GM23248 (cell line): Measurements from ENCODE around the gene TSPAN17. TPM values are rescaled to one million over a fixed set of nuclear protein-coding genes. Genes with fewer than 3 reads are reported as not detected.

Experiments
- DNase-seq: peaks from one replicate; pipeline ENCODE4 v3.0.0-alpha.2; 2015
- H2AFZ ChIP-seq: fragments of 200-600 bp; sonication (generic); 2 replicates; pipeline ENCODE4 v1.6.1; 2016; ENCODE audit warnings: antibody characterized with exemption
- H3F3A ChIP-seq: fragments of 200-600 bp; sonication (generic); 2 replicates; pipeline ENCODE4 v1.6.1; 2016; ENCODE audit warnings: mild to moderate bottlenecking, antibody characterized with exemption, mixed run types; ENCODE audit not compliant: insufficient read depth
- H3K27ac ChIP-seq: fragments of 200-600 bp; sonication (generic); 2 replicates; pipeline ENCODE4 v1.5.1; 2016; ENCODE audit warnings: mild to moderate bottlenecking
- H3K27me3 ChIP-seq: fragments of 200-600 bp; sonication (generic); replicated peaks from 2 replicates; pipeline ENCODE4 v1.6.1; 2016; ENCODE audit warnings: mild to moderate bottlenecking; ENCODE audit not compliant: insufficient read depth
- H3K36me3 ChIP-seq: fragments of 200-600 bp; sonication (generic); 2 replicates; pipeline ENCODE4 v1.6.1; 2016; ENCODE audit warnings: low read depth, mild to moderate bottlenecking
- H3K4me1 ChIP-seq: fragments of 200-600 bp; sonication (generic); 2 replicates; pipeline ENCODE4 v1.6.1; 2016; ENCODE audit warnings: mild to moderate bottlenecking; ENCODE audit not compliant: insufficient read depth
- H3K4me2 ChIP-seq: fragments of 200-600 bp; sonication (generic); one replicate; pipeline ENCODE4 v1.6.1; 2016; ENCODE audit warnings: mild to moderate bottlenecking; ENCODE audit not compliant: unreplicated experiment
- H3K4me3 ChIP-seq: fragments of 200-600 bp; sonication (generic); 2 replicates; pipeline ENCODE4 v1.5.1; 2016; ENCODE audit warnings: mild to moderate bottlenecking
- H3K79me2 ChIP-seq: fragments of 200-600 bp; sonication (generic); 2 replicates; pipeline ENCODE4 v1.6.1; 2016; ENCODE audit warnings: mild to moderate bottlenecking; ENCODE audit not compliant: insufficient read depth
- H3K9ac ChIP-seq: fragments of 200-600 bp; sonication (generic); 2 replicates; pipeline ENCODE4 v1.6.1; 2016; ENCODE audit warnings: mild to moderate bottlenecking
- H3K9me2 ChIP-seq: fragments of 200-600 bp; sonication (generic); 2 replicates; pipeline ENCODE4 v1.6.1; 2016; ENCODE audit warnings: mixed run types, mild to moderate bottlenecking, moderate library complexity; ENCODE audit not compliant: insufficient read depth
- H3K9me3 ChIP-seq: fragments of 200-600 bp; sonication (generic); one replicate; pipeline ENCODE4 v1.6.1; 2017; ENCODE audit warnings: low read depth
- H4K20me1 ChIP-seq: fragments of 200-600 bp; sonication (generic); 2 replicates; pipeline ENCODE4 v1.6.0; 2016; ENCODE audit not compliant: insufficient read depth
- EZH2 ChIP-seq: fragments of 200-600 bp; sonication (generic); IDR thresholded peaks from 2 replicates; pipeline ENCODE4 v1.6.1; 2018; ENCODE audit warnings: antibody characterized with exemption, mild to moderate bottlenecking; ENCODE audit not compliant: insufficient read depth, poor library complexity, severe bottlenecking
- EZH2phosphoT487 ChIP-seq: fragments of 200-600 bp; sonication (generic); IDR thresholded peaks from 2 replicates; pipeline ENCODE4 v1.6.1; 2018; ENCODE audit warnings: antibody characterized with exemption, moderate library complexity, mild to moderate bottlenecking, low read depth; ENCODE audit not compliant: insufficient read depth
- WGBS, 2 experiments: methylation state at CpG; one replicate each; pipeline ENCODE4 v1.1.6; 2015 to 2017; ENCODE audit warnings: low lambda C conversion rate in 2 of 2, low coverage in 1 of 2; ENCODE audit errors: missing lambda C conversion rate in 2 of 2; 5-methylcytosine and 5-hydroxymethylcytosine counted together
- in situ Hi-C: fragments of 300-500 bp; cut with MboI; formaldehyde crosslinking; loops from 2 replicates; pipeline ENCODE4 v1.15.0; 2020
- polyA plus RNA-seq: library from polyadenylated mRNA; unstranded; fragments of >200 nt; fragmentation: Nextera tagmentation; extraction: Ambion mirVana; gene quantifications from 2 replicates; pipeline ENCODE4 v1.2.1, GENCODE V29; 2016
- total RNA-seq: library from RNA; depleted of rRNA; stranded (reverse); fragments of >200 nt; shearing (Covaris generic); gene quantifications from 2 replicates; pipeline ENCODE4 v1.2.3, GENCODE V29; 2014

Gene TSPAN17
- total and polyA plus RNA-seq, 2 experiments from 2014 or later, result 29.9 to 41.2 TPM

- Histone ChIP-seq H3K9me2 (no peaks in the 10 kb centered on the region), H3K79me2 (no peaks in the 10 kb centered on the region), H3K4me1 (no peaks in the 10 kb centered on the region), H4K20me1 (no peaks in the 10 kb centered on the region), H2AFZ (no peak overlapping the region), H3K4me3 (no peak overlapping the region), H3K9me3 (no peaks in the 10 kb centered on the region), H3K27ac (no peak overlapping the region), H3F3A (no peaks in the 10 kb centered on the region), H3K4me2 (no peak overlapping the region), H3K9ac (no peak overlapping the region), H3K27me3 (peaks cover 42% of the 10 kb centered on the region), H3K36me3 (no peaks in the 10 kb centered on the region)
- DNase-seq, result no peak
- in situ Hi-C loops, result no loop called here
- TF ChIP-seq EZH2 (no peak), EZH2phosphoT487 (no peak)
- 66% methylated on average over 5 of the region's 5 CpGs for WGBS, 2 experiments
Measured at GRCh38 chr5:176627582-176627981, 19.7 kb upstream of the TSPAN17 start.

GRCh38 chr5:176628406-176629228, 18.7 kb upstream of the TSPAN17 start:
- WGBS, 2 experiments, result 49 to 55% methylated on average over 13 of the region's 13 CpGs
- H3K9me2 ChIP-seq, result no peaks in the 10 kb centered on the region
- H3K4me1 ChIP-seq, result no peaks in the 10 kb centered on the region
- no peaks in the 10 kb centered on the region for H3K9me3 ChIP-seq
- no peaks in the 10 kb centered on the region for H3K36me3 ChIP-seq
- H3K27ac ChIP-seq, result no peak overlapping the region
- TF ChIP-seq EZH2phosphoT487, result no peak
- no peaks in the 10 kb centered on the region for H3F3A ChIP-seq
- H3K79me2 ChIP-seq, result no peaks in the 10 kb centered on the region
- H3K4me3 ChIP-seq, result no peak overlapping the region
- H3K4me2 ChIP-seq, result no peak overlapping the region
- H2AFZ ChIP-seq, result no peak overlapping the region
- in situ Hi-C loops, result no loop called here
- peaks cover 49% of the 10 kb centered on the region for H3K27me3 ChIP-seq
- H4K20me1 ChIP-seq, result no peaks in the 10 kb centered on the region
- no peak overlapping the region for H3K9ac ChIP-seq
- no peak for DNase-seq

DNA sequence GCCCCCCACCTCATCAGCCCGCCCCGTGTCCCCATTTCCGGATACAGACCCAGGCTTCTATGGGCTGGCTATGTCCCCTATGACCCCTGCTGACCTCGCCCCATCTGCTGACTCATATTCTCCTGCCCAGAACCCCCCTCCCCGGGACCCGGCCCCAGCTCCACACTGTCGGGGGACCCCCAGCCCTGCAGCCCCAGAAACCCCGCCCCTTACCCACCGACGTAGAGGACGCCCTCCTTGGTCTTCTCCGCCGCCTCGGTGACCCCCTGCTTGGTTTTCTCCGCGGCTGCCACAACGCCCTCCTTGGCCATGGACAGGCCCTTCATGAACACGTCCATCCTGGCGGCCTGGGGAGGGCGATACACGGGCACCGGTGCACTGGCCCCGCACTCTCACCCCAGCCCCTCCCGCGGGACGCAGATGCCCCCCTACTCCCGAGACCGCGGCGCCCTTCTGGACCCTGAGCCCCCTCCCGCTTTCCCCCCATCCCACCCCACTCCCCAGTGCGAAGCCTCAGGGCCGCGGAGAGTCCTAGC, 17.9 kb upstream of the TSPAN17 start:
- Histone ChIP-seq H3K4me2 (peak overlapping the region; percentile 72), H3F3A (no peaks in the 10 kb centered on the region), H2AFZ (no peak overlapping the region), H3K9me2 (no peaks in the 10 kb centered on the region), H3K36me3 (no peaks in the 10 kb centered on the region), H3K4me1 (no peaks in the 10 kb centered on the region), H3K27me3 (peaks cover 52% of the 10 kb centered on the region), H3K27ac (no peak overlapping the region), H4K20me1 (no peaks in the 10 kb centered on the region), H3K9me3 (no peaks in the 10 kb centered on the region), H3K9ac (no peak overlapping the region), H3K4me3 (no peak overlapping the region), H3K79me2 (no peaks in the 10 kb centered on the region)
- TF ChIP-seq EZH2phosphoT487 (no peak), EZH2 (no peak)
- 5 to 7% methylated on average over 20 to 34 of the region's 34 CpGs for WGBS, 2 experiments
- no peak for DNase-seq
- in situ Hi-C loops, result no loop called here

DNA sequence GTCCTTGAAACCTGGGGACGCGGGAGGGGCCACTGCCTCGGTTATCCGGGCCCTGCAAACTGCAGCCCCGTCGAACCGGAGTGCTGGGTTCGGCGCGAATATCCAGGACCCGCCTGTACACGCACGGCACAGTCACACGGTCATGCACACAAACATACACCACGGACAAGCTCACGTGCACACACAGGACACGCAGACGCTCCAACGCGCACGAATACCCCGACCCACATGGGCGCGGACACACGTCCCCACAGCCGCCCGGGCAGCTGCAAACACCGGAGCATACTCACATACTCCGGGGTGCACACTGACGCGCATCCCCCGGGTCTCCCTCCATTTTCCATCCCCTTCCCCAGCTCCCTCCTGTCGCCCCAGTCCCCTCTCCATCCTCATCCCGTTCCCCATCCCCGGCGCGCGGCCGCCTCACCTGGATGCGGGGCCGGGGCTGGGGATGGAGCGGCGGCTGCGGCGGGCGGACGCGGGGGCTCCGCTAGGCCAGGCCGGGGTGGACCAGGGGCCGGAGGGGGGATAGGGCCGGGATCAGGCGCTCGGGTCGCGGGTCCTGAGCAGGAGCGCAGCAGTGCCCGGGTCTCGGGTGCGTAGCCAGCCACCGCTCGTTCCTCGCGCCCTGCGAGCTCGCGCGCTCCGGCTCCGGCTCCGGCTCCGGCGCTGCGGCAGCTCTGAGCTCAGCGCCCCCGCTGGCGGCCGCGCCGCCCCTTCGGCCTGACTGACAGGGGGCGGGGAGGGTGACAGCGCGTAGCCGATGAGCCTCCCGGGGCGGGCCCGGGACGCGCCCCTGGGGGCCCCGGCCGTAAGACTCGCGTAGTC, 17.2 kb upstream of the TSPAN17 start, which contains the start of the genes EIF4E1B and SNCB:
TSS of gene EIF4E1B (plus strand) at position 823 of the 828 bp plus-strand sequence. CDS start 12,113 bp downstream, outside the sequence.
TSS of gene SNCB (minus strand) at position 682 of the 828 bp plus-strand sequence. CDS start 880 bp downstream, outside the sequence.
- no peaks in the 10 kb centered on the region for H4K20me1 ChIP-seq
- 2% methylated on average over 67 to 90 of the region's 94 CpGs for WGBS, 2 experiments
- TF ChIP-seq EZH2, result peak; percentile 71
- no peak for TF ChIP-seq EZH2phosphoT487
- in situ Hi-C loops, result no loop called here
- H3K27ac ChIP-seq, result no peak within 1 kb of the TSS
- no peaks in the 10 kb centered on the region for H3K36me3 ChIP-seq
- H3K9me3 ChIP-seq, result no peaks in the 10 kb centered on the region
- H2AFZ ChIP-seq, result peak within 1 kb of the TSS; percentile 50; the same call in 1 of the 2 replicates
- peak within 1 kb of the TSS; percentile 72 for H3K4me2 ChIP-seq
- no peaks in the 10 kb centered on the region for H3K4me1 ChIP-seq
- H3K9ac ChIP-seq, result no peak within 1 kb of the TSS
- H3K4me3 ChIP-seq, result peak within 1 kb of the TSS; percentile 67
- H3K9me2 ChIP-seq, result no peaks in the 10 kb centered on the region
- H3F3A ChIP-seq, result no peaks in the 10 kb centered on the region
- H3K27me3 ChIP-seq, result peaks cover 56% of the 10 kb centered on the region
- H3K79me2 ChIP-seq, result no peaks in the 10 kb centered on the region
- DNase-seq, result peak; percentile 75
